HUDEP-2 (cell line): ENCODE measurements around the gene WNT16.
"Not testable (repeated sequence)": the region's sequence is repeated elsewhere in the genome, so short reads cannot be mapped to it uniquely, and the experiment has no call there.

ENCODE experiments used
- DNase-seq, 76 experiments: peaks; one replicate each; lab custom pipeline; 2025; ENCODE audit not compliant: unreplicated experiment in 76 of 76; lab: John Stamatoyannopoulos, UW

Gene WNT16

GRCh38 chr7:121328508-121329190 is at the start of gene WNT16:
TSS of gene WNT16 (plus strand) at chr7:121329000. CDS start at chr7:121329293, 293 bp downstream.
- no peak for DNase-seq

- no peak for DNase-seq
Measured at GRCh38 chr7:121279060-121279620, 49.7 kb upstream of the WNT16 start.

GRCh38 chr7:121279822-121280221 is 49.0 kb upstream of the WNT16 start:
- no peak for DNase-seq

- DNase-seq: no peak
Measured at GRCh38 chr7:121280656-121281055, 48.1 kb upstream of the WNT16 start.

GRCh38 chr7:121282129-121282528 is 46.7 kb upstream of the WNT16 start:
- no peak for DNase-seq

GRCh38 chr7:121285066-121285667 is 43.6 kb upstream of the WNT16 start:
- DNase-seq: no peak

GRCh38 chr7:121286186-121286585 is 42.6 kb upstream of the WNT16 start:
- no peak for DNase-seq

GRCh38 chr7:121286742-121287734 is 41.8 kb upstream of the WNT16 start:
- DNase-seq: no peak

GRCh38 chr7:121288894-121289293 is 39.9 kb upstream of the WNT16 start:
- DNase-seq: no peak

- DNase-seq: not testable (repeated sequence)
Measured at GRCh38 chr7:121289930-121290329, 38.9 kb upstream of the WNT16 start.

GRCh38 chr7:121294448-121294992 is 34.3 kb upstream of the WNT16 start:
- no peak for DNase-seq

- DNase-seq: peak in 3 of 76 experiments; percentile 8 to 23 (median 11)
Measured at GRCh38 chr7:121297843-121298242, 31.0 kb upstream of the WNT16 start.

GRCh38 chr7:121298831-121299239 is 30.0 kb upstream of the WNT16 start:
- no peak for DNase-seq

- no peak for DNase-seq
Measured at GRCh38 chr7:121300685-121301420, 27.9 kb upstream of the WNT16 start.

GRCh38 chr7:121301446-121302213 is 27.2 kb upstream of the WNT16 start:
- no peak for DNase-seq

GRCh38 chr7:121302214-121302745 is 26.5 kb upstream of the WNT16 start:
- DNase-seq: no peak

GRCh38 chr7:121303422-121304101 is 25.2 kb upstream of the WNT16 start:
- no peak for DNase-seq

GRCh38 chr7:121304102-121304658 is 24.6 kb upstream of the WNT16 start:
- no peak for DNase-seq
